HFF-Myc (cell line): ENCODE results near the gene KCNQ1.

Experiments
- DNase-seq: peaks from one replicate; pipeline ENCODE4 v3.0.0-alpha.2; 2011; ENCODE audit warnings: low read depth; ENCODE audit errors: extremely low read depth
- H3K4me3 ChIP-seq: replicated peaks from 2 replicates; pipeline ENCODE4 v1.5.1; 2011; ENCODE audit warnings: low read depth, mild to moderate bottlenecking, control low read depth, low read length
- CTCF ChIP-seq: IDR thresholded peaks from 2 replicates; pipeline ENCODE4 v1.5.1; 2012; ENCODE audit warnings: mild to moderate bottlenecking, low read depth, low read length, control low read depth; ENCODE audit errors: missing control alignments

Gene KCNQ1

GRCh38 chr11:2804189-2804588 is 359.4 kb downstream of the KCNQ1 start:
- DNase-seq: no peak
- no peak for TF ChIP-seq CTCF
- H3K4me3 ChIP-seq: no peak overlapping the region

DNA sequence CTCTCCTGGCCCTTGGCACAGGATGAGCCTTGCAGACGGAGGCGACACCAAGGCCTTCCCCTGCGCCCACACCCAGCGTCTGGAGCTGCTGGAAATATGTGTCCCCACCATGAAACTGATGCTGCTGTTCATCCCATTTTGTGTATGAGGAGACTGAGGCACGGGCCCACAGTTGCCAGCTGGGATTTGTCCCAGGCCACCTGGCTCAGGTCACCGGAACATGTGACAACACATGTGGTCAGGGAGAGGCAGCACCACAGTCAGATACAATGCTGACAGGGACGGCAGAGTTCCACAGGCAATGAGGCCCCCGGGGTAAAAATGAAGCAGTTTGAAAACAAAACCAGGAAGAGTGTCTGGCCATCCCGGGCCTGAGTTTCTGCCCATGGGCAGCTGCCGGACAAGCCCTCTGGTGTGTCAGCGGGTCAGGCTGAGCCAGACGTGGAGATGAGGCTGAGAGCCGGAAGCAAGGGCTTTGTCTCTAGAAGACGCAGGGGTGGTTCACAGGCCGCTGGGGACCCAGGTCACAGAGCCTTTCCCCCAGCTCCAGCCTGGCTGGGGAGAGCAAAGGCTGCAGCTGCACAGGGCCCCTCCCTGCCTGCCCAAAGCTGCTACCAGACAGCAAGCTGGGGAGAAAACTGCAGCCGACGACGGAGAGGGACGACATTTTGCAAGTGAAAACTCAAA is 360.0 kb downstream of the KCNQ1 start:
- no peak for DNase-seq

DNA sequence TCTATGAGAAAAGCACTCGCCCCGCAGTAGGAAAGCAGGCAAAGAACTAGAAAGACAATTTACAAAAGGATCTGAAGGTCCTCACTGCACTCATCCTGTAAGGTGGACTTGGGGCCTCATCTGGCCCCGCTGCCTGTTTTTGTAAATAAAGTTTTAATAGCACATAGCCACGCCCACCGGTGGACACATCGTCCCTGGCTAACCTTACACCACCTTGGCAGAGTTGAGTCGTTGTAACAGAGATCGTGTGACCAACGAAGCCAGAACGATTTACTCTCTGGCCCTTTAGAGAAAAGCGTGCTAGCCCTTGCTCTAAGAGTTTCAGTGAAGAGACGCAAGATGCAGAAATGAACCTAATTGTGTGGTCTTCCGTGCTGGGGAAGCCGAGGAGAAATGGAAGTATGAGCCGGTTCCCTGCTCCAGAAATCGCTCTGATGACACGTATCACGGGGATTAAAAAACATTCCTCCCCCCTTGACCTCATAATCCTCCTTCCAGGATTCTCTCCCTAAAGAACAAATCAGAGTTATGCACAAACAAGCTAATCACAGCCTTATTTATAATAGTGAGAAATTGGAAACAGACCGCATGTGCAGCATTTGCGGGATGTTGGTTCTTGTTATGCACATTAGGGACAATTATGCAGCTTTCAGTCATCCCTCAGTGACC is 360.7 kb downstream of the KCNQ1 start:
- H3K4me3 ChIP-seq: no peak overlapping the region
- no peak for DNase-seq
- no peak for TF ChIP-seq CTCF

More for the DNA sequence above, 360.0 kb downstream of the KCNQ1 start:
- H3K4me3 ChIP-seq: no peak overlapping the region
- TF ChIP-seq CTCF: no peak

GRCh38 chr11:2806351-2807024 is 361.7 kb downstream of the KCNQ1 start:
- TF ChIP-seq CTCF: no peak
- no peak for DNase-seq
- no peak overlapping the region for H3K4me3 ChIP-seq

DNA sequence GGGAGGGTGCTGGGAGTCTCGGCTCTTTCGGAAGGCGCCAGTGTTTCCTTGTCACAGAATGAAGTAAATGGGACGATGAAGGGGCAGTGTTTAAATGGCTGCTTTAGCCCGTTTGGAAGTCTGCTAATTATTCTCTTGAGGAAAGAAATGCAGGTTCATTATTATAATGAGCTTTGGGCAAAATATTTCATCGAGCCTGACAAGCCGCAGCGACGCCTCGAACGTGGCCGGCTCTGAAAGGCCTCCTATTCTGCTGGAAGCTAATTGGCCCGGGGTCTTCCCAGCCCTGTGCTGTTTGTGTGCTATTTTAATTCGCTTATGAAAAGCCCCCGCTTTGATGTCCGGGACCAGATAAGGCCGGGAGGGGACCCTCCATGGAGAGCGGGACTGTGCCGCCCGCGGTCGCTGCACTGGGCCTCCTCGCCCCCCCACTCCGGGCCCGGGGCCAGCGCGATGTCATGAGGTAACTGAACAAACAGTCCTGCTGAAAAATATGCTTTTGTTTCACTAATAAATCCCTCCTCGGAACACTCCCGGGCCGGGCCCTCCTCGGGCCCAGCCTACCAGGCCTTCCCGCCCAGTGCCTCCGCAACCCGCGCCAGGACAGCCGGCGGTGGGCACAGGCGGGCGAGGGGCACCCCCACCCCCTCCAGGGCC is 362.3 kb downstream of the KCNQ1 start:
- TF ChIP-seq CTCF: no peak
- H3K4me3 ChIP-seq: no peak overlapping the region
- no peak for DNase-seq

GRCh38 chr11:2807801-2808241 is 363.0 kb downstream of the KCNQ1 start:
- H3K4me3 ChIP-seq: no peak overlapping the region
- DNase-seq: no peak
- no peak for TF ChIP-seq CTCF
